K562 (cell line): ENCODE results near the gene EIF4G1. TPM values are rescaled to one million over a fixed set of nuclear protein-coding genes. Genes with fewer than 3 reads are reported as not detected.

Experiments used
- ATAC-seq: fragments of 200-7000 bp; cut with Tn5 transposase; 3 replicates; pipeline ENCODE4 v1.9.1; 2020; ENCODE audit warnings: moderate library complexity
- BruUV-seq: library from RNA; stranded (reverse); fragments of 400-500 nt; replicated peaks from 2 replicates; lab custom pipeline; 2021; lab: Mats Ljungman, UMichigan
- CTCF ChIA-PET: fragments of 300-600 bp; formaldehyde crosslinking; extraction: SDS; loops from one replicate; lab custom pipeline; 2021; ENCODE audit warnings: low intra/inter-chr PET ratio; lab: Yijun Ruan, JAX
- POLR2A ChIA-PET: fragments of 300-600, 350-650 bp; sonication (Branson Sonifier 250); formaldehyde crosslinking; extraction: SDS; loops from one replicate; lab custom pipeline; 2021; ENCODE audit warnings: antibody characterized with exemption, inconsistent platforms; lab: Yijun Ruan, JAX
- DNase-seq, 4 experiments: peaks; one replicate each; pipeline versions ENCODE4 v3.0.0 to v3.0.0-alpha.2; 2011 to 2018; ENCODE audit warnings: low spot score in 3 of 4, mixed read lengths in 3 of 4; ENCODE audit errors: extremely low read depth in 1 of 4
- FAIRE-seq: peaks from 2 replicates; lab custom pipeline; 2011; peaks lifted over from hg19 to GRCh38; lab: Jason Lieb, UNC
- H2AFZ ChIP-seq: 2 replicates; pipeline ENCODE4 v1.6.0; 2011; ENCODE audit warnings: low read depth, low read length, control low read depth, inconsistent platforms
- H3K27ac ChIP-seq: fragments of 200-600 bp; 3 replicates; pipeline ENCODE4 v1.8.0; 2011; ENCODE audit warnings: low read depth, mild to moderate bottlenecking, control low read depth, inconsistent platforms, low read length, moderate library complexity, mixed read lengths; ENCODE audit errors: extremely low read depth
- H3K27me3 ChIP-seq, 2 experiments: fragments of 300-600 bp in 1 of 2; 2 replicates in 1 of 2; 3 replicates in 1 of 2; pipeline versions ENCODE4 v1.6.0 to v1.8.0; 2011; ENCODE audit warnings: inconsistent platforms in 2 of 2, low read length in 2 of 2, mild to moderate bottlenecking in 1 of 2, mixed read lengths in 1 of 2, moderate library complexity in 1 of 2; ENCODE audit not compliant: control insufficient read depth in 2 of 2, insufficient read depth in 2 of 2
- H3K36me3 ChIP-seq: fragments of 300-600 bp; 3 replicates; pipeline ENCODE4 v1.8.0; 2011; ENCODE audit warnings: mild to moderate bottlenecking, low read length, inconsistent platforms; ENCODE audit not compliant: control insufficient read depth, insufficient read depth
- H3K4me1 ChIP-seq, 2 experiments: fragments of 200-600 bp in 1 of 2; replicated peaks in 1 of 2; 2 replicates in 1 of 2; 3 replicates in 1 of 2; pipeline versions ENCODE4 v1.5.1 to v1.8.0; 2011; ENCODE audit warnings: inconsistent platforms in 2 of 2, low read length in 2 of 2, mild to moderate bottlenecking in 1 of 2, mixed read lengths in 1 of 2, moderate library complexity in 1 of 2; ENCODE audit not compliant: control insufficient read depth in 2 of 2, insufficient read depth in 2 of 2
- H3K4me2 ChIP-seq: 2 replicates; pipeline ENCODE4 v1.6.1; 2011; ENCODE audit warnings: low read length, control low read depth, inconsistent platforms, mixed read lengths; ENCODE audit not compliant: insufficient read depth
- H3K4me3 ChIP-seq: fragments of 200-600 bp; sonication (generic), shearing (Covaris generic); 2 replicates; pipeline ENCODE4 v1.5.1; 2016; ENCODE audit warnings: control low read depth, inconsistent platforms
- H3K79me2 ChIP-seq: fragments of 200-600 bp; 3 replicates; pipeline ENCODE4 v1.8.0; 2011; ENCODE audit warnings: low read length, inconsistent platforms; ENCODE audit not compliant: control insufficient read depth, insufficient read depth
- H3K9ac ChIP-seq, 2 experiments: 2 replicates each; pipeline versions ENCODE4 v1.6.0 to v1.6.1; 2011; ENCODE audit warnings: low read depth in 2 of 2, low read length in 2 of 2, control low read depth in 1 of 2, inconsistent platforms in 1 of 2, mild to moderate bottlenecking in 1 of 2, mixed read lengths in 1 of 2; ENCODE audit not compliant: insufficient read depth in 1 of 2
- H3K9me1 ChIP-seq: one replicate; pipeline ENCODE4 v1.6.0; 2011; ENCODE audit warnings: inconsistent platforms, mild to moderate bottlenecking, low read length, moderate library complexity; ENCODE audit not compliant: control insufficient read depth, insufficient read depth
- H3K9me3 ChIP-seq: replicated peaks from 2 replicates; pipeline ENCODE4 v1.5.1; 2011; ENCODE audit warnings: low read depth, low read length, inconsistent platforms; ENCODE audit not compliant: control insufficient read depth, insufficient read depth
- H4K20me1 ChIP-seq: replicated peaks from 2 replicates; pipeline ENCODE4 v1.6.1; 2011; ENCODE audit warnings: low read length, inconsistent platforms, mixed read lengths; ENCODE audit not compliant: control insufficient read depth, insufficient read depth
- ERF ChIP-seq: fragments of 450-650 bp; formaldehyde crosslinking; IDR thresholded peaks from 2 replicates; pipeline ENCODE4 v1.4.0; 2020; ENCODE audit warnings: mild to moderate bottlenecking, mixed read lengths
- KDM2B ChIP-seq: fragments of 250-450 bp; sonication (Bioruptor Pico); IDR thresholded peaks from 2 replicates; pipeline ENCODE4 v1.8.0; 2021; ENCODE audit warnings: mild to moderate bottlenecking, moderate library complexity
- KDM5B ChIP-seq: fragments of 200-600 bp; sonication (generic); IDR thresholded peaks from 2 replicates; pipeline ENCODE4 v1.6.1; 2012; ENCODE audit warnings: low read depth, mild to moderate bottlenecking, moderate library complexity, low read length, control low read depth, inconsistent platforms; ENCODE audit not compliant: insufficient replicate concordance
- NRF1 ChIP-seq, 2 experiments: fragments of 450-650 bp; IDR thresholded peaks in 1 of 2; conservative IDR thresholded peaks in 1 of 2; 2 replicates each; pipeline ENCODE4 v1.6.1; 2014; ENCODE audit warnings: mild to moderate bottlenecking in 2 of 2
- PHF8 ChIP-seq: fragments of 200-600 bp; sonication (generic); IDR thresholded peaks from 2 replicates; pipeline ENCODE4 v1.6.1; 2012; ENCODE audit warnings: mixed run types, mild to moderate bottlenecking, inconsistent platforms, low read length, moderate library complexity, borderline replicate concordance
- PRPF4 ChIP-seq: fragments of 200-400 bp; formaldehyde crosslinking; IDR thresholded peaks from one replicate; pipeline ENCODE4 v1.6.1; 2017; ENCODE audit warnings: low read length, low read depth, mild to moderate bottlenecking; ENCODE audit not compliant: insufficient read depth, poor library complexity, severe bottlenecking
- TAF1 ChIP-seq: IDR thresholded peaks from 2 replicates; pipeline ENCODE4 v1.6.1; 2011; ENCODE audit warnings: mild to moderate bottlenecking, low read length, moderate library complexity; ENCODE audit not compliant: insufficient read depth, control insufficient read depth, severe bottlenecking; ENCODE audit errors: extremely low read depth
- TCFL5 ChIP-seq: fragments of 250-450 bp; sonication (Bioruptor Pico); conservative IDR thresholded peaks from 2 replicates; pipeline ENCODE4 v1.6.1; 2021; ENCODE audit warnings: mild to moderate bottlenecking, moderate library complexity, matching md5 sums
- U2AF2 ChIP-seq: fragments of 200-400 bp; formaldehyde crosslinking; optimal IDR thresholded peaks from 2 replicates; pipeline ENCODE3; 2017; ENCODE audit warnings: low read depth, mild to moderate bottlenecking, low read length
- ZNF282 ChIP-seq: sonication (generic); formaldehyde crosslinking; IDR thresholded peaks from 2 replicates; pipeline ENCODE4 v1.8.1; 2023; ENCODE audit warnings: missing genetic modification reagents
- ZNF551 ChIP-seq: fragments of 250-450 bp; sonication (Bioruptor Pico); IDR thresholded peaks from 2 replicates; pipeline ENCODE4 v1.5.0; 2021; ENCODE audit warnings: mild to moderate bottlenecking, moderate library complexity
- ZNF830 ChIP-seq: fragments of 250-450 bp; sonication (Bioruptor Pico); IDR thresholded peaks from 2 replicates; pipeline ENCODE4 v1.5.0; 2021; ENCODE audit warnings: mild to moderate bottlenecking
- WGBS: fragments of 100-300 bp; shearing (Covaris generic); methylation state at CpG from one replicate; pipeline ENCODE4 v1.1.6; 2016; ENCODE audit warnings: low coverage, mixed read lengths; ENCODE audit not compliant: insufficient coverage; ENCODE audit errors: missing lambda C conversion rate; 5-methylcytosine and 5-hydroxymethylcytosine counted together
- in situ Hi-C: fragments of 300-500 bp; cut with MboI; formaldehyde crosslinking; loops from 4 replicates; pipeline ENCODE4 v1.15.0; 2018; ENCODE audit warnings: inconsistent platforms, mixed read lengths
- intact Hi-C: fragments of 100-400 bp; cut with micrococcal nuclease; formaldehyde crosslinking; loops from 2 replicates; pipeline ENCODE4 v1.14.2; 2022
- polyA plus RNA-seq, 8 experiments: library from polyadenylated mRNA; depleted of rRNA in 4 of 8; stranded (reverse) in 5 of 8; unstranded in 3 of 8; fragments of >200 nt; fragmentation: Nextera tagmentation in 2 of 8; fragmentation: Illumina TruSeq in 1 of 8; extraction: Ambion mirVana in 2 of 8; extraction: Trizol in 1 of 8; gene quantifications; 2 replicates each; pipeline versions ENCODE4 v1.2.1 to v1.2.3, GENCODE V29; 2011 to 2014; ENCODE audit warnings: inconsistent platforms in 1 of 8, missing spikeins in 1 of 8
- total RNA-seq, 7 experiments: library from RNA; depleted of rRNA in 6 of 7; stranded (reverse); fragments of >200 nt in 6 of 7; fragmentation: Illumina TruSeq in 2 of 7; extraction: Trizol in 2 of 7; gene quantifications; 2 replicates each; pipeline versions ENCODE4 v1.2.1 to v1.2.3, GENCODE V29; 2011 to 2021; ENCODE audit warnings: low replicate concordance in 1 of 7
- TF ChIP-seq, protein P1 (sequence below), 3 experiments: fragments of 200-800 bp in 1 of 3; sonication (Bioruptor generic) in 1 of 3; sonication (generic) in 1 of 3; formaldehyde crosslinking in 1 of 3; IDR thresholded peaks; 2 replicates each; pipeline versions ENCODE4 v1.6.1 to v1.8.0; 2016 to 2022; ENCODE audit warnings: mild to moderate bottlenecking in 2 of 3, missing compliant biosample characterization in 2 of 3, missing genetic modification characterization in 2 of 3, missing genetic modification reagents in 1 of 3
- TF ChIP-seq, protein P2 (sequence below): fragments of 250-450 bp; sonication (Bioruptor Pico); IDR thresholded peaks from 2 replicates; pipeline ENCODE4 v1.8.0; 2022; ENCODE audit warnings: inconsistent platforms, mild to moderate bottlenecking, moderate library complexity, borderline replicate concordance

Gene EIF4G1
- total and polyA plus RNA-seq, 9 of the 15 experiments (the other 6 are each of a cell fraction or from before 2014, with no cell fraction given): 4.6 to 505 (median 155) TPM

DNA sequence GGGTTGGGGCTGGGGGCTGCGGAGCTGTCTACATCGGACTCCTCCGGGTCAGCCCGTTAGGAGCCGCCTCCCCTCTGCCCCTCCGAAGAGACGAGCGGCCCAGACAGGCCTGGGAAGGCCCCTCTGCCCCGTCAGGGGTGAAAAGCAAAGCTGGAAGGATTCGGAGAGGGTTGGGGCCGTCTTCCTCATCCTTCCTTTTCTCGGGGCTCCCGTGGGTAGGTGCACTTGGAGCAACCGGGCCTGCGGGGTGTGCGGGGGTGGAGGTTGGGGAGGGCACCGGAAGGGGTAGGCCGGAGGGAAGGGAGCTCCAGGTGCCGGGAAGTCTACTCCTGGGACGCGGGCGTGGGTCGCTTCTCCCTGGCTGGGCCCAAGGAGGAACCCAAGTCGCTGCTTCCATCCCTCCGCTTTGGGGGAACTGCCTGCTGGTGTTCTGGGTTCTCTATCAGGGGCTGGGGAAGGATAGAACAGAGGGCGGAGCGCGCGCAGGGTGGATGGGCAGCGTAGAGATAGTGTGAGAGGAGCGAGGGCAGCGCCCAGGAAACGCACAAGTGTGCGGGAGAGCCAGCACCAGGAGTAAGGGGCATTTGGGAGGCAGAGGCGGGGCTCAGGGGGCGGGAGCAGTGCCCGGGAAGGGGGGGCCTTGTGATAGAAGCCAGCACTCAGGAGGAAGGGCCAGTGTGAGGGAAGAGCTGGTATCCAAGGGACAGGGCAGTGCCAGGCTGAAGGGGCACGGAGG is 47.7 kb downstream of the EIF4G1 start (continued):
- TF ChIP-seq KDM5B (peak; percentile 59), ZNF282 (CRISPR knock-in tag) (no peak), TAF1 (peak; percentile 18), KDM2B (no peak)

DNA sequence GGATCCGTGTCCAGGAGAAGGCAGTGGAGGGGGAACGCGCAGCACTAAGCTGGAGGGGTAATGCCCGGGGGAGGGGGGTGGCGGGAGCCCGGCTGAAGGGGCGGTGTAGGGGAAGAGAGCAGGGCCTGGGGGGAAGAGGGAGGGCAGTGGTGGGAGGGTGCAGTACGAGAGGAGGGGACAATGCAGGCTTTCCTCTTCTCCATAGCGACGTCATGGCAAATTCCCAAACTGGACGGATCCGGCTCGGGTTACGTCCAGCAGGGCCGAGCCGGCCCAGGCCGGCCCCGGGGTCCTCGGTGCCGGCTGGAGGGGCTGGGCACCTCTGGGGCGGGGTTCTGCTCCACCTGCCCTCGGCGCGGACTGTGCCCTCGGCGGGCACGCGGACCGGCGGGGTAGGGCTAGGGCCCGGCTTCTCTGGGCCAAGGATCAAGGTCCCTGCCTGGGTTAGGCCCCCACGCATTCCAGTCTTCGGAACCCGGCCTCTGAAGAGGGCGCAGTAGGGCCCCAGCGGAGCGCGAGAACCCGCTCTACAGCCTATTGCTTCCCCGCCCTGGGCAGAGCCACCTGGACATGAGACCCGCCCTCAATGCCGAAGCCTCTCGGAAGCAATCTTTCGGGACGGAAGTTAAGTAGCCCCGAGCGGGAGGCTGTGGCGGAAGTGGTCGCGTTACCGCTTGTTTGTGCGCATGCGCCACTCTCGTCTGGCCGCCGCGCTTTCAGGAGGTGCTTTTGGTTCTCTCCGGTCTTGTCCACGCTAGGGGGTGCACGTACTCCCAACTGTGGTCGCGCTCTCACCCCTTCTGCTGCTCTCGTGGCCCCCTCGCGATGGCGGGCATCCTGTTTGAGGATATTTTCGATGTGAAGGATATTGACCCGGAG is 48.5 kb downstream of the EIF4G1 start:
- H3K9me3 ChIP-seq: no peaks in the 10 kb centered on the region
- POLR2A ChIA-PET: interaction anchor here (0.5 to 2.6 kb wide), 10 partner anchors 7 to 655 kb away, joined by 3 to 35 read pairs (median 4); partner anchors contain the start of gene THPO
- no peaks in the 10 kb centered on the region for H4K20me1 ChIP-seq
- no peaks in the 10 kb centered on the region for H3K27me3 ChIP-seq
- H2AFZ ChIP-seq: peak overlapping the region; percentile 91
- ATAC-seq (peak; percentile 90), FAIRE-seq (peak; percentile 100), DNase-seq (peak; percentile 87 to 99 (median 92))
- H3K4me1 ChIP-seq: peaks cover 26 to 53% of the 10 kb centered on the region in 2 experiments
- H3K4me3 ChIP-seq: peak overlapping the region; percentile 71
- CTCF ChIA-PET: no interaction called here
- peaks cover 56% of the 10 kb centered on the region for H3K79me2 ChIP-seq
- intact Hi-C loops: loop anchor here (1.0 kb wide), 1 partner anchor 18 kb away; no protein-coding TSS in a partner anchor
- 2% methylated on average over 53 of the region's 68 CpGs for WGBS
- H3K27ac ChIP-seq: peak overlapping the region; percentile 98
- peaks cover 45% of the 10 kb centered on the region for H3K36me3 ChIP-seq
- peak overlapping the region; percentile 97 for H3K4me2 ChIP-seq
- H3K9ac ChIP-seq: peak overlapping the region; percentile 88 to 95
- H3K9me1 ChIP-seq: peaks cover 8% of the 10 kb centered on the region
- no TSS peak for BruUV-seq
- in situ Hi-C loops: no loop called here
- peak; percentile 97 to 98 for TF ChIP-seq NRF1 (conservative IDR thresholded peaks at IDR 0.05 in 1 of 2, IDR thresholded peaks at IDR 0.05 in 1 of 2)
- TF ChIP-seq PRPF4: no peak
- TF ChIP-seq ZNF551 (CRISPR knock-in tag): no peak
- TF ChIP-seq U2AF2: no peak
- 0 out of 2 replicates have a peak, but pooled peaks have one; percentile 1 for TF ChIP-seq TCFL5 (CRISPR knock-in tag)
- TF ChIP-seq, protein P1, sequence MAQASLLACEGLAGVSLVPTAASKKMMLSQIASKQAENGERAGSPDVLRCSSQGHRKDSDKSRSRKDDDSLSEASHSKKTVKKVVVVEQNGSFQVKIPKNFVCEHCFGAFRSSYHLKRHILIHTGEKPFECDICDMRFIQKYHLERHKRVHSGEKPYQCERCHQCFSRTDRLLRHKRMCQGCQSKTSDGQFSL (CRISPR knock-in tag; IDR thresholded peaks at IDR 0.05): no peak; the same call in 1 of the 2 replicates
- TF ChIP-seq, protein P1 (tag; IDR thresholded peaks at IDR 0.05): peak in 1 of 2 experiments; percentile 58; a peak in 1 of 4 replicates
- TF ChIP-seq PHF8: peak; percentile 67; the same call in 1 of the 2 replicates
- no peak for TF ChIP-seq ZNF830 (CRISPR knock-in tag)
- TF ChIP-seq, protein P2, sequence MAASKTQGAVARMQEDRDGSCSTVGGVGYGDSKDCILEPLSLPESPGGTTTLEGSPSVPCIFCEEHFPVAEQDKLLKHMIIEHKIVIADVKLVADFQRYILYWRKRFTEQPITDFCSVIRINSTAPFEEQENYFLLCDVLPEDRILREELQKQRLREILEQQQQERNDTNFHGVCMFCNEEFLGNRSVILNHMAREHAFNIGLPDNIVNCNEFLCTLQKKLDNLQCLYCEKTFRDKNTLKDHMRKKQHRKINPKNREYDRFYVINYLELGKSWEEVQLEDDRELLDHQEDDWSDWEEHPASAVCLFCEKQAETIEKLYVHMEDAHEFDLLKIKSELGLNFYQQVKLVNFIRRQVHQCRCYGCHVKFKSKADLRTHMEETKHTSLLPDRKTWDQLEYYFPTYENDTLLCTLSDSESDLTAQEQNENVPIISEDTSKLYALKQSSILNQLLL (CRISPR knock-in tag): no peak
- peak; percentile 94 for TF ChIP-seq ERF (CRISPR knock-in tag)
